ENCODE measurements around the gene SLC4A7. TPM values are rescaled to one million over a fixed set of nuclear protein-coding genes. Genes with fewer than 3 reads are reported as not detected.

SLC4A7 gene
- total RNA-seq, 2 experiments from 2014 or later = 49.5 to 54.1 TPM

DNA sequence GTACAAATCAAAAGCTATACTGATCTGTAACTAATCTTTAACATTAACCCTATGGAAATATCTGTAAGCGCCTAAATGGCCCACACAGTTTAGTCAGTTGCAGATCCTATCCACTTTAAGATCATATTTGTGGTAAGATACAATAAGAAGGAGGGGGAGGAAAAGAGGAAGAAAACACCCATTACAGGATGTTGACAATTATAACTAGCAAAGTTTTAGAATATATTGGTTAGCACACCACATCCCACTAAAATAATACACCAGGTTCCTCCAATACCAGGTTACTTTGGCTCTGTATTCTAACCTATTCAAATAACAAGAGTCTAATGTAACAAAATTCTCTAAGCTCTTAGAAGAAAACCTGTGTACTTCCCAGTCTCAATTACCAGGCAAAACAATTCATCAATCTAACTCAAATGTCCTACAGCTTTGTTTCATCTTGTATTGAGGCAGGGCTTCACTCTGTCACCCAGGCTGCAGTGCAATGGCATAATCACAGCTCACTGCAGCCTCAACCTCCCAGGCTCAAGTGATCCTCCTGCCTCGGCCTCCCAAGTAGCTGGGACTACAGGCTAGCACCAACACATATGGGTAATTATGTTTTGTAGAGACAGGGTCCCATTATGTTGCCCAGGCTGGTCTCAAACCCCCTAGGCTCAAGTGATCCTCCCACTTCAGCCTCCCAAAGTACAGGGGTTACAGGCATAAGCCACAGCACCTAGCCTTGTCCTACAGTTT is 4.2 kb downstream of the SLC4A7 start:
- Mint-ChIP-seq H3K4me3 (peak overlapping the region; percentile 51), H3K4me1 (peaks cover 40% of the 10 kb centered on the region)
- no peak for ATAC-seq (ENCODE audit: low read depth)

DNA sequence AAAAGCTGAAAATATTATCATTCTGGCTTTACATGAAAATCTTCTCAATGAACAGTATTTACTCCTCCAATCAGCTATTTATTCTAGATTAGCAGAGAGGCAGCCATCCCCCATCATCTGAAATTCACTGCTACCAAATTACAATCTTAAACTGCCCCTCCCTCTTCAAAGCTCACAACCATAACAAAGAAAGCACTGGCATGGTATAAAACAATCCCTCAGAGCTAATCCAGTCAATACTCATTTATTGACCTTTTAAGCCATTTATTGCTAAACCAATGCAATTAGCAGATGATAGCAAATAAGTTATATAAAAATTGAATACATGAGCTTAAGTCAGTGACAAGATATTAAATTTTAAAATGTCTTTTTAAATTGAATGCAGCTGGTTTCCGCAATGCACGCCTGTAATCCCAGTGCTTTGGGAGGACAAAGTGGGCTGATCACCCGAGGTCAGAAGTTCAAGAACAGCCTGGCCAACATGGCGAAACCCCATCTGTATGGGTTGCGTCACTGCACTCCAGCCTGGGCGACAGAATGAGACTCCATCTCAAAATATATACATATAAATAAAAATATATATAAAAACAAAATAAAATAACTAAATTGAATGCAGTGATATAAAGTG is 12.1 kb downstream of the SLC4A7 start:
- Mint-ChIP-seq H3K4me3 (no peak overlapping the region), H3K27ac (no peak overlapping the region), H3K27me3 (no peaks in the 10 kb centered on the region), H3K4me1 (peaks cover 4% of the 10 kb centered on the region), H3K36me3 (peaks cover 15% of the 10 kb centered on the region), H3K9me3 (peaks cover 4% of the 10 kb centered on the region)
- no peak for ATAC-seq (ENCODE audit: low read depth)
- DNase-seq = no peak
- POLR2A ChIA-PET = interaction anchor here (0.6 to 1.1 kb wide), 4 partner anchors 11 to 107 kb away, joined by 3 to 4 read pairs (median 3); partner anchors contain the start of gene SLC4A7

More for the DNA sequence above, 4.2 kb downstream of the SLC4A7 start:
- H3K27ac Mint-ChIP-seq = peak overlapping the region; percentile 76
- no peak for DNase-seq
- H3K36me3 Mint-ChIP-seq = peaks cover 20% of the 10 kb centered on the region
- no peaks in the 10 kb centered on the region for H3K27me3 Mint-ChIP-seq
- POLR2A ChIA-PET = interaction anchor here (1.2 kb wide), 1 partner anchor 869 kb away, joined by 4 read pairs; no protein-coding TSS in a partner anchor
- H3K9me3 Mint-ChIP-seq = peaks cover 7% of the 10 kb centered on the region

DNA sequence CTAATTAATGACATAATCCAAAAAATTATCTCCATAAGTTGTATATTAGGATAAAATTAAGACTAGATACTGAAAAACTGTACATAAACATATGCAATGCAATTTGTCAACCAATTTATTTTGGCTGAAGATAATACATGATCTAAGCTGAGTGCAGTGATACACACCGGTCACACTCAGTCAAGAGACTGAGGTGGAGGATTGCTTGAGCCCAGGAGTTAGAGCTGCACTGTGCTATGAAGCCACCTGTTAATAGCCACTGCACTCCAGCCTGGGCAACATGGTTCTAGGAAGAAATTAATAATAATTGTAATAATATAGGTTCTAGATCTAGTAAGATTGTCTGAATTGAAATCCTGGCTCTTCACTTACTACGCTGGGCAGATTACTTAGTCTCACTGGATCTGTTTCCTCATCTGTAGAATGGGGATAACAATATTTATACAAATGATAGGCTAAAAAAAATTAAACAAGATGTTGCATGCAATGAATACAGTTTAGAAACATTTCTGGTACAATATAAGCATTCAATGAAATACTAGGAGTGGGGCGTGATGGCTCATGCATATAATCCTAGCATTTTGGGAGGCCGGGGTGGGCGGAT is 15.8 kb downstream of the SLC4A7 start:
- ATAC-seq (ENCODE audit: low read depth) (no peak), DNase-seq (no peak)
- no peak overlapping the region for H3K4me3 Mint-ChIP-seq
- no peak overlapping the region for H3K27ac Mint-ChIP-seq
- POLR2A ChIA-PET = interaction anchor here (0.8 kb wide), 1 partner anchor 123 kb away, joined by 3 read pairs; no protein-coding TSS in a partner anchor
- peaks cover 6% of the 10 kb centered on the region for H3K36me3 Mint-ChIP-seq
- H3K9me3 Mint-ChIP-seq = no peaks in the 10 kb centered on the region
- H3K4me1 Mint-ChIP-seq = peaks cover 4% of the 10 kb centered on the region
- no peaks in the 10 kb centered on the region for H3K27me3 Mint-ChIP-seq

DNA sequence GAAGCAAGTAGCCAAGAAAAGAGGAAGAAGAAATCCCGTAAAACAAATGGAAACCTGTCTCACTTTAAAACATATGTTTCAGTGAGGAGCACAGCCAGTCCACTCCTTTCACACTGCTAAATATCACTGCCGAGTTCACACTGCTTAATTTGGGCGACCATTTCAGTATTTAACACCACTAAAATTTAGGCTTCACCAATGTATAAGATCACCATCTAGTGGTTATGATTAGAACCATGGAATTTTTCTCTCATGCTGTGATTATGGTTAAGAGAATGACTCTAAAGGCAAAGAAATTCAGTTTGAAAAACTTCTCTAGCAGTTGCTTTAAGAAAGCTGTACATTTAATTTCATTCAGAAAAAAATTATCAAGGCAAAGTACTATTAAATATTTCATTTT is 16.6 kb downstream of the SLC4A7 start:
- DNase-seq = no peak
- ATAC-seq (ENCODE audit: low read depth) = peak; percentile 73
- Mint-ChIP-seq H3K27ac (no peak overlapping the region), H3K4me3 (no peak overlapping the region), H3K27me3 (no peaks in the 10 kb centered on the region), H3K9me3 (no peaks in the 10 kb centered on the region), H3K4me1 (peaks cover 4% of the 10 kb centered on the region), H3K36me3 (peaks cover 8% of the 10 kb centered on the region)
- POLR2A ChIA-PET = interaction anchor here (0.9 kb wide), 1 partner anchor 110 kb away, joined by 3 read pairs; no protein-coding TSS in a partner anchor

DNA sequence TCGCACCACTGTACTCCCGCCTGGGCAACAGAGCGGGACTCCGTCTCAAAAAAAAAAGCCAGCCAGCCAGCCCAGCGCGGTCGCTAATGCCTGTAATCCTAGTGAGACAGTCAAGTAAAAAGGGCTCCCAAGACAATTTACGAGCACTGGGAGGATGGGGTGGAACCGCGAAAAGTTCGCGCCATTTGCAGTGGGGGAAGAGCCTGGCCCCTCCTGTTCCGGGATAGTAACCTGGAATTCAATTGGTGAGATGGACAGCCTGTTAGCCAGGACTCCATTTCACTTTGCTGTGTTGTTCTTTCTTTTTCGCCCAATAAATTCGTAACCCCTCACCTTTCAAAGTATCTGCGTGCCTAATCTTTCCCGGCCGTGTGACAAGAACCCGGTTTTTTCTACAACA is 19.5 kb downstream of the SLC4A7 start:
- Mint-ChIP-seq H3K36me3 (peaks cover 15% of the 10 kb centered on the region), H3K27me3 (no peaks in the 10 kb centered on the region), H3K4me3 (no peak overlapping the region), H3K27ac (no peak overlapping the region), H3K9me3 (no peaks in the 10 kb centered on the region), H3K4me1 (peaks cover 4% of the 10 kb centered on the region)
- POLR2A ChIA-PET = no interaction called here
- DNase-seq = no peak
- ATAC-seq (ENCODE audit: low read depth) = no peak

DNA sequence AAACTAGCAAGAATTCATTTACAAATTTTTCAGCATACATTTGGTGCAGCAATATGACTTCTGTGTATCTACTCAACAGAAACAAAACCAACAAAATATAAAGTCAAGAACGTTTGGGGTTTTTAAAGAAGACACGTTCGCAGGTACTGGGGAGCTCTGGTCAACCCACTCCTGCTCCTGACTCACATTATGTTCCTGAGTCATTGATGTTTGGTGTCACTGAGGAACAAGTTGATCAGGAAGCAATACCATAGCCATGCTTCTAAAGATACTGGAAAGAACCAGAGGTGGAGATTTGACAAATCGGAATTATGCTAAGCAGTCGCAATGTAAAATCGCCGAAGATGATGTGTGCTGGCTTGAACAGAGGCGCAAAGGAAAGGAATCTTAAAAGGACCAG is 22.0 kb downstream of the SLC4A7 start:
- POLR2A ChIA-PET = no interaction called here
- Mint-ChIP-seq H3K9me3 (no peaks in the 10 kb centered on the region), H3K4me3 (no peak overlapping the region), H3K36me3 (peaks cover 15% of the 10 kb centered on the region), H3K27me3 (no peaks in the 10 kb centered on the region), H3K4me1 (peaks cover 4% of the 10 kb centered on the region), H3K27ac (no peak overlapping the region)
- DNase-seq (no peak), ATAC-seq (ENCODE audit: low read depth) (no peak)

GRCh38 chr3:27458929-27459328 is 25.3 kb downstream of the SLC4A7 start:
- no peak for DNase-seq
- no peak overlapping the region for H3K27ac Mint-ChIP-seq
- H3K4me1 Mint-ChIP-seq = peaks cover 11% of the 10 kb centered on the region
- POLR2A ChIA-PET = interaction anchor here (0.9 kb wide), 1 partner anchor 16 kb away, joined by 3 read pairs; no protein-coding TSS in a partner anchor
- no peak overlapping the region for H3K4me3 Mint-ChIP-seq
- peaks cover 16% of the 10 kb centered on the region for H3K36me3 Mint-ChIP-seq
- ATAC-seq (ENCODE audit: low read depth) = no peak
- no peaks in the 10 kb centered on the region for H3K9me3 Mint-ChIP-seq
- no peaks in the 10 kb centered on the region for H3K27me3 Mint-ChIP-seq

GRCh38 chr3:27456554-27456953 is 27.6 kb downstream of the SLC4A7 start:
- H3K4me1 Mint-ChIP-seq = peaks cover 17% of the 10 kb centered on the region
- POLR2A ChIA-PET = no interaction called here
- H3K27ac Mint-ChIP-seq = no peak overlapping the region
- ATAC-seq (ENCODE audit: low read depth) (no peak), DNase-seq (no peak)
- no peaks in the 10 kb centered on the region for H3K27me3 Mint-ChIP-seq
- H3K4me3 Mint-ChIP-seq = no peak overlapping the region
- peaks cover 10% of the 10 kb centered on the region for H3K36me3 Mint-ChIP-seq
- H3K9me3 Mint-ChIP-seq = no peaks in the 10 kb centered on the region

- POLR2A ChIA-PET = no interaction called here
- peaks cover 9% of the 10 kb centered on the region for H3K36me3 Mint-ChIP-seq
- H3K4me1 Mint-ChIP-seq = peaks cover 17% of the 10 kb centered on the region
- no peak for DNase-seq
- no peaks in the 10 kb centered on the region for H3K27me3 Mint-ChIP-seq
- peak; percentile 83 for ATAC-seq (ENCODE audit: low read depth)
- no peaks in the 10 kb centered on the region for H3K9me3 Mint-ChIP-seq
- peak overlapping the region; percentile 62 for H3K27ac Mint-ChIP-seq
- H3K4me3 Mint-ChIP-seq = peak overlapping the region; percentile 57
Observed at GRCh38 chr3:27454914-27455313, 29.3 kb downstream of the SLC4A7 start.

- POLR2A ChIA-PET = no interaction called here
- no peak for DNase-seq
- ATAC-seq (ENCODE audit: low read depth) = no peak
- peaks cover 17% of the 10 kb centered on the region for H3K4me1 Mint-ChIP-seq
- peaks cover 9% of the 10 kb centered on the region for H3K36me3 Mint-ChIP-seq
- peak overlapping the region; percentile 21 for H3K27ac Mint-ChIP-seq
- H3K9me3 Mint-ChIP-seq = no peaks in the 10 kb centered on the region
- H3K27me3 Mint-ChIP-seq = no peaks in the 10 kb centered on the region
- H3K4me3 Mint-ChIP-seq = no peak overlapping the region
Observed at GRCh38 chr3:27454461-27454860, 29.7 kb downstream of the SLC4A7 start.

- H3K27me3 Mint-ChIP-seq = no peaks in the 10 kb centered on the region
- POLR2A ChIA-PET = no interaction called here
- peaks cover 15% of the 10 kb centered on the region for H3K36me3 Mint-ChIP-seq
- ATAC-seq (ENCODE audit: low read depth) (no peak), DNase-seq (no peak)
- no peak overlapping the region for H3K4me3 Mint-ChIP-seq
- peaks cover 17% of the 10 kb centered on the region for H3K4me1 Mint-ChIP-seq
- H3K9me3 Mint-ChIP-seq = no peaks in the 10 kb centered on the region
- no peak overlapping the region for H3K27ac Mint-ChIP-seq
Observed at GRCh38 chr3:27452368-27453090, 31.7 kb downstream of the SLC4A7 start.

DNA sequence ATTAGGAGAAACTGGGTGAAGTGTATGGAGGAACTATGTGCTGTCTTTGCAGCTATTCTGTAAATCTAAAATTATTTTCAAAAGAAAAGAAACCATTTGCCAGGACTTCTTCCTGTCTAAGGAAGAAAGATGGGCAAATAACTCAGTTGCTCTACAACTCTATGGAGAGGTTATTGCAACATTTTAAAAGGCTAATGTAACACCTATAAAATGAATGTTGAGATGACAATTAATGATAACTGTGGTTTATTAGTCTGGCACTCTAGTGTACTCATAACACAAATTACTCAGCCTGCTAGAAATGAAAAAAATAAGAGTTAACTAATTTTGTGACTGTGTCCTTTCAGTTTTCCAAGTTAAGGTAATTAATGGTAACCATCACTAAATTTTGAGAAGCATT is 32.3 kb downstream of the SLC4A7 start:
- peaks cover 14% of the 10 kb centered on the region for H3K4me1 Mint-ChIP-seq

DNA sequence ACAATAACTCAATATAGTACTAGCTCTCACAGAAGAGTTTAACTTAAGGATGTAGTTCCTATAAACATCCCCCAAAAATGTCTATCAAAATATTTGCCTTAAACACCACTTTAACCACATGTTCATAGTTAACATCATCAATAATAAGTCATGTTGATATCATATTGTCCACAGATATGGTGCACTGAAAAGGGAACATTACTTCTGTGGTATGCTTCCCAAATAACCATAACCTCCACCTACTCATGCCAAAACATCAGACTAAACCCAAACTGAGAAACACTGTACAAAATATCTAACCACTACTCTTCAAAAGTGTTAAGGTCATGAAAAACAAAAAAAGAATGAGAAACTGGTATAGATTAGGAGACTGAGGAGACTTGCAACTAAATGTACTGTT is 32.9 kb downstream of the SLC4A7 start:
- Mint-ChIP-seq H3K27ac (no peak overlapping the region), H3K27me3 (no peaks in the 10 kb centered on the region), H3K4me3 (no peak overlapping the region), H3K36me3 (peaks cover 16% of the 10 kb centered on the region), H3K4me1 (peaks cover 14% of the 10 kb centered on the region), H3K9me3 (no peaks in the 10 kb centered on the region)
- no peak for ATAC-seq (ENCODE audit: low read depth)
- POLR2A ChIA-PET = no interaction called here
- no peak for DNase-seq

More for the DNA sequence above, 32.3 kb downstream of the SLC4A7 start:
- peaks cover 16% of the 10 kb centered on the region for H3K36me3 Mint-ChIP-seq
- POLR2A ChIA-PET = no interaction called here
- H3K27ac Mint-ChIP-seq = no peak overlapping the region
- H3K4me3 Mint-ChIP-seq = no peak overlapping the region
- no peaks in the 10 kb centered on the region for H3K27me3 Mint-ChIP-seq
- DNase-seq = no peak
- H3K9me3 Mint-ChIP-seq = no peaks in the 10 kb centered on the region
- no peak for ATAC-seq (ENCODE audit: low read depth)
